ENCODE measurements around the gene PPTC7. TPM values are rescaled to one million over a fixed set of nuclear protein-coding genes. Genes with fewer than 3 reads are reported as not detected.
"Not testable (repeated sequence)": the region's sequence is repeated elsewhere in the genome, so short reads cannot be mapped to it uniquely, and the experiment has no call there.

Gene PPTC7
- total and polyA plus RNA-seq, 2 of the 8 experiments (the other 6 are each of a cell fraction or from before 2014, with no cell fraction given): 8.1 to 15.9 TPM

DNA sequence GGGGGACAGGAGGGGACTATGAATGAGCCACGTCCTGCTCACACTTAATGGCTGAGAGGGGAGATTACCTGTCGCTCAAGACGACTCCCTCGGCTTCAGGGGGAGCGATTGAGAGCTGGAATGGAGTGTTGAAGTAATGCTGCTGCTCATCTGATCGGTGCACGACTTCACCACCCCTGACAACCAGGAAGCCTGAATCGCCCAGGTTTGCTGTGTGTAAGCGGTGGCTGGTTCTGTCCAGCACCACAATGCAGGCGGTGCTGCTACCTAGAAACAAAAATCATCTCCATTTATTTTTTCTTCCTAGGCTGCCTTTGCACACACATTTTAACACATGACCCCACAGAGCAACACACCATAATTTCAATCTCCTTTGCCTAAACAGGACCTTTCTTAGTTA lies 37.3 kb downstream of the PPTC7 start (continued):
- TF ChIP-seq HDAC2 (IDR thresholded peaks at IDR 0.05; ENCODE audit: borderline replicate concordance in 1 of 2, low read depth in 2 of 2, low read length in 2 of 2): no peak

DNA sequence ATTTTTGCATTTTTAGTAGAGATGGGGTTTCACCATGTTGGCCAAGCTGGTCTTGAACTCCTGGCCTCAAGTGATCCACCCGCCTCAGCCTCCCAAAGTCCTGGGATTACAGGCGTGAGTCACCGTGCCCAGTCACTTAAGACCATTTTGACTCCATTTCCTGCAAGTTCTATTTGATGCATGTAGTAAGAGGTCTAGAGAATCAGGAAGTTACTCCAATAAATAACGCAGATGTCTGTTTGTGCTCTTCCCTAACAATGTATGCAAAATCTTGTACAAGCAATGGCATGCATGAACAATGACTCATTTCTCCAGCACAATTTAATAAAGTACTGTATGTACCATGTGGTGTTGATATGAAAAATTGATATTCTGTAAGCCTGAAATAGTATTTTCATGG lies 37.9 kb downstream of the PPTC7 start:
- H2AK5ac ChIP-seq (ENCODE audit: low read depth, low read length); H3K14ac ChIP-seq (ENCODE audit: insufficient read length); H2BK12ac ChIP-seq (ENCODE audit: low read depth, low read length); H3K4me1 ChIP-seq (replicated peaks in 1 of 4; ENCODE audit: control insufficient read depth in 3 of 4, insufficient read depth in 4 of 4, low read length in 3 of 4); H3K79me2 ChIP-seq (ENCODE audit: control insufficient read depth in 1 of 2, insufficient read depth in 2 of 2, low read length in 2 of 2); H2BK15ac ChIP-seq (ENCODE audit: low read length); H3K4me3 ChIP-seq (ENCODE audit: extremely low read depth in 1 of 4, insufficient read depth in 2 of 4, low read depth in 3 of 4, low read length in 4 of 4); H2BK20ac ChIP-seq (ENCODE audit: low read length); H2BK120ac ChIP-seq (replicated peaks; ENCODE audit: low read depth, low read length); H2BK5ac ChIP-seq (ENCODE audit: low read depth, low read length); FAIRE-seq; H3K23me2 ChIP-seq (ENCODE audit: low read depth, low read length); H4K5ac ChIP-seq (ENCODE audit: insufficient read length, low read depth, low read length); POLR2A ChIA-PET (ENCODE audit: partially characterized antibody); H3K27me3 ChIP-seq (replicated peaks in 1 of 4; ENCODE audit: control insufficient read depth in 3 of 4, extremely low read depth in 1 of 4, insufficient read depth in 3 of 4, low read length in 3 of 4); H3K4ac ChIP-seq (replicated peaks; ENCODE audit: insufficient read length, low read depth, low read length); H3K9ac ChIP-seq (replicated peaks in 1 of 4; ENCODE audit: extremely low read depth in 1 of 4, low read depth in 3 of 4, low read length in 3 of 4); H4K8ac ChIP-seq (ENCODE audit: extremely low read depth, insufficient read depth, low read length); H3K9me3 ChIP-seq (ENCODE audit: insufficient read depth in 2 of 2, low read depth in 1 of 2, low read length in 1 of 2); H3K4me2 ChIP-seq (ENCODE audit: insufficient read depth in 1 of 2, low read depth in 2 of 2, low read length in 2 of 2); H4K91ac ChIP-seq (replicated peaks; ENCODE audit: insufficient read length, low read length); H3K27ac ChIP-seq (ENCODE audit: low read depth, low read length); H3K56ac ChIP-seq (replicated peaks; ENCODE audit: insufficient read length, low read depth, low read length); H3K18ac ChIP-seq (ENCODE audit: extremely low read depth, low read length); H4K20me1 ChIP-seq (replicated peaks in 1 of 2; ENCODE audit: control insufficient read depth in 1 of 2, insufficient read depth in 2 of 2, low read length in 2 of 2); H3K23ac ChIP-seq (ENCODE audit: insufficient read length); H3K36me3 ChIP-seq (ENCODE audit: control insufficient read depth in 2 of 4, insufficient read depth in 4 of 4, low read length in 3 of 4); H3K79me1 ChIP-seq (ENCODE audit: low read depth, low read length); DNase-seq (ENCODE audit: low read depth in 1 of 2, low spot score in 2 of 2); H2AFZ ChIP-seq (ENCODE audit: low read length): not testable (repeated sequence)
- CTCF ChIA-PET (ENCODE audit: partially characterized antibody): interaction anchor here (0.6 to 2.3 kb wide), 2 partner anchors 56 to 99 kb away, joined by 3 to 18 read pairs; no protein-coding TSS in a partner anchor
- 94% methylated on average over 4 of the region's 4 CpGs; no CpG with 5 or more reads in 1 of the 2 experiments for WGBS, 2 experiments (ENCODE audit: extremely low coverage in 1 of 2, insufficient coverage in 1 of 2, insufficient read length in 1 of 2, insufficient replicate concordance in 2 of 2, low coverage in 1 of 2, low lambda C conversion rate in 2 of 2, missing lambda C conversion rate in 1 of 2)
